ENCODE measurements around the gene TPCN1.

Gene TPCN1

DNA sequence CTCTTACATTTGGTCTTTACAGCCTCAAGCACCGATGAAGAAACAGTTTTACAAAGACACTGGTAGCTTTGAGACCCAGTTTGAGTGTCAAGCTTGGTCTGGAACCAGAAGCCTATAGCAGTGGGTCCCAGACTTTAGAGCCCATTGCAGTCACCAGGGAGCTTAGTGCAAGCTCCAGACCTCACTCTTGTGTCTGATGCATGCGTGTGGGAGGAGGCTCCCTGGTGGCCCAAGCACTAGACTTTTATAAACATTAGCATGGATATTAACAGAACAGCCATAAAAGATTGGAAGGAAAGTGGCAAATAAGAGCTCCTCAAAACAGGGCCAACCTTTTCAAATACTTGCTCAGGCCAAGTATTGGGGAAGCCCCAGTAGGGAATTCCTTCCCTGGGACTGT is 68.1 kb downstream of the TPCN1 start:
- DNase-seq: no peak

DNA sequence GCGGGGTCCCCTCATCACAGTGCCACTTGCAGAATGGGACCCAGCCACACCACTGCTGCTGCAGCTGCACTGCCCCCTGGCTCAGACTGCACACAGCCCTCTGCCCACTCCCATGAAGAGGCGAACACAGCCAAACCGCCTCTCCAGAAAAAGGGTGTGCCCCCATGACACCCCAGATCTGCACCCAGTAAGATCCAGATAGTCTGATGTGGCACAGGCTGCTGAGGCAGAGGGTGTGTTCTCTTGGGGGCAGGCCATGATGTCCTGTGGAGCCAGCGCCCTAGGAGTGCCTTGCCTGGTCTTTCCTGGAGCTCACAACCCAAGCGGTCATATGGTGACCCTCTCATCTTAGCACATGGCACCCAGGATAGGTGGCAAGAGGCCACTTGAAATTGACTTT is 69.2 kb downstream of the TPCN1 start:
- no peak for DNase-seq

DNA sequence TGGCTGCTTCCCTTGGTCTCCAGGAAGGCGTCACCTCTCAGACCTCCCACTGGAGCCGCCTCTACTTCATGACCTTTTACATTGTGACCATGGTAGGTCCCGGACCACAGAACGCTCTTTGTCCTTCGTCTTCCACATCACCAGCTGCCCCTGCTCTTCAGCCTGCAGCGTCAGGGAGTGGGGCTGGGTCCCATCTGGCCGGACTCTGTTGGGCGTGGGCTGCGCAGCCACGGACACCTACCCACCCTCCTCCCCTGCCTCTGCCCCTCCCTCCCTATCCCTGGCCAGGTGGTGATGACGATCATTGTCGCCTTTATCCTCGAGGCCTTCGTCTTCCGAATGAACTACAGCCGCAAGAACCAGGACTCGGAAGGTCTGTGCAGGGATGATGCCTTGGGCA is 70.3 kb downstream of the TPCN1 start:
- no peak for DNase-seq

DNA sequence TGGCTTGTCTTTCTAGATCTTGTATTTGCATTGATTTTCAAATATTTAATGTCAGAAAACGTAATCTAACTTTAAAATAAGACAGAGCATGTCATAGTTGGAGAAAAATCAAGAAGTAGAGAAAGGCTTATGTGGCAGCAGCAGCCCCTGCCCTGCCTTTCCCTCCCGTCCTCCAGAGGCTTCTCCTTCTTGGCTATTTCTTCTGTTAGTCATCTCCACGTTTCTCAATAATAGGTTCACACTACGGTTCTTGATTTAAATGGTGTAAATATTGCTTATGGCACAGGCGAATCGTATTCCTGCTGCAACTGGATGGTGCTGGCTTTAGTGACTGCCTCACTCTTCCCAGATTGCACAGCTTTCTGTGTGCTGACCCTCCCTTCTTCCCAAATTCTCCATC is 70.8 kb downstream of the TPCN1 start:
- no peak for DNase-seq

DNA sequence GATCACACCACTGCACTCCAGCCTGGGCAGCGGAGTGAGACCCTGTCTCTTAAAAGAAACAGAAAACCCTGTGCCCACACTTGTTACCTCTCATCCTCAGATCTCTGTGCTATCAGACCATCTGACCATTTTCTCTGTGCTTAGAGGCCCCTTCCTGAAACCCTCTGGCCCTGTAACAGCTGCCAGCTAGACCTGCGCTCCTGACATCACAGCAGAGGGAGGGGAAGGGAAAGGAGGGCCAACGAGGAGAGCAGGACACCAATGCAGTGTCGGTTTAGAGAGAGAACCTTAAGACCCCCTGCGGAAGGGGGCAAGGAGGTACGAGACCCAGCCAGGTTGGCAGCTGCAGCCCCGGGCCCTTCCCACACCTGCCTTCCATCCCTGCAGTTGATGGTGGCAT is 71.3 kb downstream of the TPCN1 start:
- no peak for DNase-seq

DNA sequence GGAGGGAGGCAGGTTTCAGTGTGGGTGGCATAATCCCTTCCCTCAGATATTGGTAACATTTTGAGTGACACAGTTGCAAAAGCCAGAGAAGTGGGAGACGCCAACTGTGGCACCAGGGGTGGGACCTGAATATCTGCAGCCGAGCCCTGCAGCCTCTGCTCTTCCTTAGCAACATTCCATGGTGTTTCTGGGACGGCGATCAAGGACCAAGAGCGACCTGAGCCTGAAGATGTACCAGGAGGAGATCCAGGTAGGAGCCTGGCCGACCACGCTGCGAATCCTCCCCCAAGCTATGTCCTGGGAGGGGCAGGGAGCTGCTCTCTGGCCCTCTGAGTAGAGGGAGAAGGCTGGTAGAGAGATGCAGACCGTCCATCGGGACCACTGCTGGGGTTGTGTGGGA is 71.8 kb downstream of the TPCN1 start:
- DNase-seq: no peak

DNA sequence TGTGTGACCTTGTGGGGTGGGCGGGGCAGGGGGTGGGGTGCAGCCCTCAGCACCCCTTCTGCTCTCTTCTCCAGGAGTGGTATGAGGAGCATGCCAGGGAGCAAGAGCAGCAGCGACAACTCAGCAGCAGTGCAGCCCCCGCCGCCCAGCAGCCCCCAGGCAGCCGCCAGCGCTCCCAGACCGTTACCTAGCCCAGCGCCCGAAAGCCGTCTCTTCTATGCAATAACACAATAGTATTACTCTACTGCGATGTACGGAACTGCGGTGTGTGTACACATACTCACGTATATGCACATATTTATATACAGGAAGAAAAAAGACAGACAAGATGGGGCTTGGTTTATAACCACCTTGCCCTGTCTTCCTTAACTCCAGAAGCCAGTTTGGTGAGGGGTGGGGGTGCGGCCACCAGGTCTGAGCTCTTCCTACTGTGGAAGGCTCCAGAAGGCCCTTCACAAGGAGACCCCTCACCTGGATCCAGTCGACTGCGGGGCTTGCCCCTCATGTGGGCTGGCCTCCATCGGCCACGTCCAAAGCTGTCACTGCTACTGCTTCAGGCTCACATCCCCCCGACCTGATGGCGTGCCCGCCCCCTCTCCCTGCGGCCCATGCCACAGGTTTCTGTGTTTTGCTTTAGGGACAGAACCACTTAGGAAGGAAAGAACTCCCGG is 74.8 kb downstream of the TPCN1 start:
- DNase-seq: no peak

DNA sequence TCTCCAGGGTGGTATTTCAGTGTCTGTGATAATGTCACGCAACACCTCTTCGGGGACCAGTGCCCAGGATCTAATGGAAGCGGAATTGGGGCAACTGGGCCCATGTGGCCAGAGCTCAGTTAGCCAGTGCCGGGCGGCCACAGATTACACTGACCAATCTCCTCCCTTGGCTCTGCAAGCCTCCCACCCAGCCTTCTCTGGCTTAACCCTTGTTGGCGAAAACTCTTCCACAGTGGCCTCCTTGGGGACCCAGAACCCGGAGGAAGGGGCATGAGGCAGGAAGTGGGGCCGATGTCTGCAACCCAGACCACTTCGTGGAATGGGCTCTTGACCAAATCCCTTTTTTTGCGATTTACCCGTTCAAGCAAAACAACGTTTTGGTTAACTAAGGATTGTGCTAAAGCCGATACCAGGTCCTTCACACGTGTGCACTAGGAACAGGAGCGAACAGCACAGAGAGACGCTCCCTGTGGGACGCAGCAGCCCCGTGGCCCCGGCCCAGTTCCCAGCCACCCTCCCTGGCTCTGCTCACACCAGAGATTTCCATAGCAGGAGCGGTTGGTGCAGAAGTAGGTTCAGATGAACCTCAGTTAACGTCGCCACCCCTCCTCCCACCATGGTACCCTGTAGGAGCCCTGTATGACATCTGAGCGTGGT is 75.4 kb downstream of the TPCN1 start:
- no peak for DNase-seq

DNA sequence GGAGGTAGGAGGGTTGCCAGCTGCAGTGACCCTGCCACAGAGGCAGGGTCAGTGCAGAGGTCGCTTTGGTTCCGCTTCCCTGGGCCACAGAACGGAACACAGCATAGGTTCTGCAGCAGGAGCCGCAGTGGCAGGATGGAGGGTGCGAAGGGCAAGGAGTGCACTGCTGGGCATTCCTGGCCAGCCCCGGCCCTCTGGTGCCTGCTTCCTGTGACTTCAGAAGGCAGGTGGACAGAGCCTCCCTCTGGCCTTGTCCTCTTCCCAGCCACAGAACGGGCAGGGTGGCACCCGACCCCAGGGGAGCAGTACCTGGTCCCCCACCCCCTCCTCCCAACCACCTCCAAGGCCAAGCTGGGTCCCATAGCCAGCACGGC is 75.9 kb downstream of the TPCN1 start:
- DNase-seq: no peak

DNA sequence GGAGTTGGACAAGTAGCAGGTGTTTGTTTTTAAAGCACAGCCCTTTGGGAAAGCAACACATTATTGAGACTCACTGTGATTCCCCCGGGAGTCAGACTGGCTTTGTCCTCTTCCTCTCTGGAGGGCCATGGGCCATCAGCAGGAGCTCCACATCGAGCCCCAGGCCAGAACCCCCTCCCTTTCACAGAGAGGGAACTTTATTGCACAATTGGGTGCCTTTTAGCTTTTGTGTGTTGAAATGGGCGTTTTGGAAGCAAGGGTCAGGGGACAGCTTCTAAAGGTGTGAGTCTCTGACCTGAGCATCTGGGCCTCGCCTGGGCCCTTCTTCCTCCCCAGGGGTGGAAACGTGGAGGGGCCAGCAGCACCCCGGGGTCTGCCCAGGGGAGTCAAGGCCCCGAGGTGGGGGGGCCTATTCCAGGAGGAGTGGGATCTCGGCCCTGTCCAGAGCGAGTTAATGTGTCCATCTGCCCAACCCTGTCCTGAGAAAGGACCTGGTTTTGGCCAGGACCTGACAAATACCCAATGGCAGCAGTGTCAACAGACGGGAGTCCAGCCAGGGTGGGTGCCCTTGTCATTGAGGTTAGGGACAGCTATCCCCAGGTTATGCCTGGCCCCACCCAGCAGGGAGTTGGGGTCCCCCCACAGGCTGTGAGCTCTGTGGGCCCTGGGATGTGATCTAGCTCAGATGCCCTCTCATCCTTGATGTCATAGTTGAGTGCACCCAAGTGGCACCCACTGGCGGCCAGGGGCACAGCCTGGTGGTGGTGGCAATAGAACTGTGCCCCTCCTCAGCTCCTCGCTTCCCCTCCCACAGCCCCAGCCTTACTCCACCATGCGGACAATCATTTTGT is 76.6 kb downstream of the TPCN1 start:
- no peak for DNase-seq

DNA sequence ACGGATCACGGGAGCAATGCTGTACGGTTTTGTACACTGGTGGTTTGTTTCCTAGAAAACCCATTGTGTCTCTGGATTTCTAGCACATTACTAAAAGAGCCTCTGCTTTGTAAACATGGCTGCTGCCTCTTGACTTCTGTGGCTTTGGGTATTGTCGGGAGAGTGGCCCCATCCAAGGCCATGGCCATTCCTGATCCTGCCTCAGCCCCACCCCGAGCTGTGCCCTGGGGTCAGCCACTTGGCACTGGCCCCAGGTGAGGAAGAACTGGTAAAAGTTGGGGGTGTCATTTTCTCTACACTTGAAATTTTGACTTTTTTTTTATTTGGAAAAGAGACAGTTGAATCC is 77.2 kb downstream of the TPCN1 start:
- DNase-seq: no peak

DNA sequence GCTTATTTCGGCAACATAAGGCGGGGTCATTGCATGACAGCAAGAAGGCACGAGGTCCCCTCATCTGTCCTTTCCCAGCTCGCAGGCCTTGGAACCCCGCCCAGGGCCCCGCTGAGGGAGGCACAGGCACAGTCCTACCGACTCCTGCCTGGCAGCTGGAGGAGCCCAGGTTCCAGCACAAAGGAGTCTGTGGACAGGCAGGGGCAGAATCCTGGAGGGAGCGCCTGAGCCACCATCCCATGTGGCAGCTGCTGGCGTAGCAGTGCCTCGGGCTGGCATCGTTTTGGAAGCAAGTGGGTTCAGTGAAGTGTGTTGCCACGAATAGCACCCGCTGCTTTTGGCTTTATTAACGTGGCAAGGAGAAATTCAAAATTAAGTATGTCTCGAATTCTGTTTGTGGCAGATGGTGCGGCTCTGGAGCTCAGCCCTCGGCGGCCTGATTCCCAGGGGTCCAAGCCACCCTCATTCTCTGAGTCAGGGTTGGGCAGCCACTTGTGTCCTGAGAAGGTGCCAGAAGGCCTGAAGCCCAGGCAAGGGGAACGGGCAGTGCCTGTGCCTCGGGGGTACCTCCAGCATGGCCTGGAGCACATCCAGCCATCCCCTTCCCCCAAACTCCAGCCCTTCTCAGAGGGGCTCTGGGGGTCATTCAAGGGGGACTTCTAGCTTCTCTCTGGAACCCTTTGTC is 77.7 kb downstream of the TPCN1 start:
- no peak for DNase-seq

DNA sequence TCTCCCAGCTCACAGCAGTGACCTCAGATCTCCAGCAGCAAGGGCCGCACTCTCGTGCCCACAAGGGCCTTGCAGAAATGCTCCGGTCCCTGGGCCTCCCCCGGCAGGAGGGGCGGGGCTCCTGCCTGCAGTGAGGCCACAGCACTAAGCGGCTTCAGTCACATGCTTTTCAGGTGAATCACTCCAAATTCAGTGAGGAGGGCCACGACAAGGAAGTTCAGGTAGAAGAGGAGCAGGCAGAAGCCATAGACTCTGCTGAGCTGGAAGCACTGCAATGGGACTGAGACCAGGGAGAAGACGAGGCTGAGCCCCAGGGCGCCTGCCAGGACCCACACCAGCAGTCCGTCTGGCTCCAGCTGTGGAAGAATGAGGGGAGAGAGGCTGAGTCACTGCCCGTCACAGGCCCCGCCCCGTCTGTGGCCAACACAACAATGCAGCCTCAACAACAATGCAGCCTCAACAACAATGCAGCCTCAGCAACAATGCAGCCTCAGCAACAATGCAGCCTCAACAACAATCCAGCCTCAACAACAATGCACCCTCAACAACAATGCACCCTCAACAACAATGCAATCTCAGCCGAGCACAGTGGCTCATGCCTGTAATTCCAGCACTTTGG is 78.5 kb downstream of the TPCN1 start:
- DNase-seq: no peak

DNA sequence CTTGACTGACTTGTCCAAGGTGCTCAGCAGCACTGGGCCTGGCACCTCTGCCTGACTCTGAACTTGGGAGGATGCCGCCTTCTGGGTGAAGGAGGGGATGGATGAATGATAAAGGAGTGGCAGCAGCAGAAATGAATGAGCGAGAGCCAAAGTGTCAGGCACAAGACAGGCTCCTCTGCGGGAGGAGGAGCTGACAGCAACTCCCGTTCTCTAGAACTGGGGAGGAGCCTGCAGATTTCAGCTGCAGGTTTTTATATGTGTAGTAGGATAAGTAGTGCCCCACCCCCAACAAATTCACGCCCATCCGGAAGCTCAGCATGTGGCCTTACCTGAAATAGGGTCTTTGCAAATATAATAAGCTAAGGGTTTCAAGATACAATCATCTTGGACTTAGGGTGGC is 80.5 kb downstream of the TPCN1 start:
- DNase-seq: no peak

DNA sequence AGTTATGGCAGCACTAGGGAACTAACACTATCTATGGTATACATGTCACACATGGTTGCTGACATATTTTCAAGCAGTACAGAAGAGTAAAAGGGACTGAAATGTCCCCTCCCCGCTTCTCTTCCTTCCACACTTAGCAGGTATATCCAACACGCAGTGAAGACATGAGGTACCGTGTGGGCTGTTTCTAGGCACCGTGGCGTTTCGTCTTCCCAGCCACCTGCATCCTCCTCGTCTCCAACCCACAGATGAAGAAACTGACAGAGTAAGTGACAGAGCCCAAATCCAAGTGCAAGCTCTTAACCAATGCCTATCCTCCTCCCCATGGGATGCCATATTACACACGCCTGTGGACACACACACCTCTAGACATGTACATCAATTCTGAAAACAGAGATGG is 81.2 kb downstream of the TPCN1 start:
- DNase-seq: no peak

DNA sequence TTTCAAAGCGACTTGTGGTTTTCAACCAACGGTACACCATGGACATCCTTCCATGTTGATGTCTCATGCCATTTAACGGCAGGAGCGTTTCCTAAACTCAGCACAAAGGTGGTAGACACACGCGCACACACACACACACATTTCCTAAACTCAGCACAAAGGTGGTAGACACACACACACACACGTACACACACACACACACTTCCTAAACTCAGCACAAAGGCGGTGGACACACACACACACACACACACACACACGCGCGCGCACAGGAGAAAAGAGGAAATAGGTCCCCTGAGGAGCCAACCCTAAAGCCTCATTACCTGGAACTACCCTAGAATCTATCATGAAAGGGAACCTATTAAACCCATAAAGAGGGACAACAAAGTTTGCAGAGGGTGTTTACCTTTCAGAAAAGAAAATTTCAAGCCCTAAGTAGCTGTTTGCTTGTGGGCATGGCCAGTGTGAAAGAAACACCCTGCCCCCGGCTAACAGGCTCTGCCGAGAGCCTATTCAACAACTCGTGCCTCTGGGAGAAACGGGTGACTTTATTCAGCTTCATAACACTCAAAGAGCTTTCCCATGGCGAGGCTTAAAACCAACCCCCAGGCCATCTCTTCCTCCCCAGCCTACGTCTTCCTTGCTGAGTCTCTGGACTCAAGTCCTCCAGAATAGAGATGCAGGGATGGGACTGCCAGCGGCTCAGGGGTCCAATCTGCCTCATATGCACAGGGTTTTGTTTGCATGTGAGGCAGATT is 81.8 kb downstream of the TPCN1 start:
- DNase-seq: peak; percentile 54 to 65

DNA sequence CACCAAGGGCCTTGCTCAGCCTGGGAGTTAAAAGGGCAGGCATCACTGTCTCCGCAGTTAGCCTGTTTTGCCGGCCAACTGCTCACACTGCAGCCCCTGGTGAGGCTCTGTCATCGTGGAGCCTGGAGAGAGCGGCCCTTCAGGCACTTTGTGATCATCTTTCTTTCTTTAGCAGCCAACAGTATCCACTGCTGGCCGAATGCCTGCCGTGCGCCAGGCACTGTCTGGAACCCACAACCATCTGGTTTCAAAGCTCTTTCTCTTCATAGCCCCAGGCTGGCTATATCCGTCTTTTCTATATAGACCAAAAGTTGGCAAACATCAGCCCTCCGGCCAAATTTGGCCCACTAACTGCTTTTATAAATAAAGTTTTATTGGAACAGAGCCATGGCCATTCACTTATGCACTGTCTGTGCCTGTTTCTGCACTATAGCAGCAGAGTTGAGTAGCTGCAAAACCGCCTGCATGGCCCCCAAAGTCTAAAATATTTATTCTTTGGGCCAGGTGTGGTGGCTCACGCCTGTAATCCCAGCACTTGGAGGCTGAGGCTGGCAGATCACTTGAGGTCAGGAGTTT is 84.1 kb downstream of the TPCN1 start:
- DNase-seq: no peak

DNA sequence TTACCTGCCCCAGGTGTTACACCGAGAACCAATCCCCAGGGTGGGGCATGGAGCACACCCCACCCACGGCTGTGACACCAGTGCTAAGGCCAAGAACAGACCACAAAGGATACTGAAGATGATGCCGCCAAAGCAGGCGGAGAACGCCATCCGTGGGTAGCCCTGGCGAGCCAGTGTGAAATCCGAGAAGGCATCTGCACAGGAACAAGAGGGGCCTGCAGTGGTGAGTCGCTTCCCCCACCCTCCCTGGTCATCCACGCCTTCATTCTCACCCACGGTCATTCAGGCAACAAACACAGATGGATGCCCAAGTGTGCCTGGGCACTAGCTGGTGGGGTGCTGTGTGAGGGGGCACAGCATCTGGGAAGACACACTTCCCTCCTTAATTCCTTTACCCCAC is 85.1 kb downstream of the TPCN1 start:
- no peak for DNase-seq

DNA sequence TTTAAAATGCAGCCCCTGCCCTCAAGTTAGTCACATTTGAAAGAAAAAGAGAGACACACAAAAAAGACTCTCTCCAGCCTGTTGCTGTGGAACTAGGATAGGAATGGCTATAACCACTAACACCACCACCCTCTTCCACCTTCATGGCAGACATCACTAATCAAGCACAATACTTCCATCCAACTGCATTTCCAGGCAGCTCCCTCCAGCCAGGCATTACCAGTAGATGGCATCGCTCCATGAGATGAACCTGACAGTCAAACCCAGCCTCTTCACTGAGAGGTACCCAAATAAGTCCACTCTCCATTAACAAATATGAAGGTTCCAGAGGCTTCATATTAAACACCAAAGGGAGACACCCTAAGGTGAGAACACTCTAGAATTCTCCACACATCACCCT is 89.2 kb downstream of the TPCN1 start:
- DNase-seq: peak in 1 of 2 experiments; percentile 7

DNA sequence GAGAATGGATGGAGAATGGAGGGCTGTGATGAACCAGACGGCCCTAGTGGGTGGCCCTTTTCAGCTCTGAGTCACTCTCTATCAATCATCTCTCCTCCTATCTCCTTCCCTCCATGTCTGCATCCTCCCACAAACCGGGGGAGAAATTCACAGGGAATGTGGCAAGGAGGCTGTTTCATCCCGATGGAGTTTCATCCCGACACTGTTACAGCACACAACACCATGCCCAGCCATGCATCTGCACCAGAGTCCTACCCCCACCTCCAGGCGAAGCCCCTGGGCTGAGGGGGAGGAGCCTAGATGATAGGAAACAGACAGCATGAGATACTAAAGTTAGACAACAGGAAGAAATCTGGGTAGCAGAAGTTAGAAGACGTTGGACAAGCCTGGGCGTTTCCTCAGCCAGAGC is 92.9 kb downstream of the TPCN1 start:
- no peak for DNase-seq

DNA sequence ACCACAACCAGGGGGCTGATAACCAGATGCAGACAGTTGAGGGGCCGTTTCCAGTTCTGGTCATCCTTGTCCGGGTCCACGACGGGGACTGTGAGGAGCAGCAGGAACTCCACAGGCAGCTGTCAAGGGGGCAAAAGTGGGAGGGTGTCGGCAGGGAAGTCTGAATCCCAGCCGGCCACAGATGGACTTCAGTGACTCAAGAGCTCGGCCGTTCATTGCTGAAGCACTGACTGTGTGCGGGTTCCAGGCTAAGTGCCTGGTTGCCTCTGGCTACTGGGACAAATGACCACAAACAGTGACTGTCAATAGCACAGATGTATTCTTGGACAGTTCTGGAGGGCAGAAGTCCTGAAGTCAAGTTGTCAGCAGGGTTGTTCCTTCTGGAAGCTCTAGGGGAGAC is 94.1 kb downstream of the TPCN1 start:
- no peak for DNase-seq

DNA sequence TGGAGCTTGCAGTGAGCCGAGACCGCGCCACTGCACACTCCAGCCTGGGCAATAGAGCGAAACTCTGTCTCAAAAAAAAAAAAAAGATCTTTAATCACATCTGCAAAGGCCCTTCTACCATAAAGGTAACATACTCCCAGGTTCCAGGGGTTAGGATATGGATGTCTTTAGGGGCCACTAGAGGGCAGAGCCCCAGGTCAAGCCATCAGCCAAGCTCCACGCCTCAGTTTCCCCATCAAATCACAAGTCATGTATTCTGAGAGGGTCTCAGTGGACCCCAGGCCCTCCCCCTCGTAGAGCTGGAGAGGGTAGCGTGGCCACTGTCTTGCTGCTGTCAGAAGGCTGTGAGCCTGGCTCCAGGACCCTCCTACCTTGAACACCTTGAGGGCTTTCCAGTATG is 94.9 kb downstream of the TPCN1 start:
- no peak for DNase-seq
